ENCODE data around the gene PABPN1L. TPM values are rescaled to one million over a fixed set of nuclear protein-coding genes. Genes with fewer than 3 reads are reported as not detected.
"Not testable (repeated sequence)": the region's sequence is repeated elsewhere in the genome, so short reads cannot be mapped to it uniquely, and the experiment has no call there.

Gene PABPN1L
- polyA plus RNA-seq, 6 donors from 2014 or later, result not detected

DNA sequence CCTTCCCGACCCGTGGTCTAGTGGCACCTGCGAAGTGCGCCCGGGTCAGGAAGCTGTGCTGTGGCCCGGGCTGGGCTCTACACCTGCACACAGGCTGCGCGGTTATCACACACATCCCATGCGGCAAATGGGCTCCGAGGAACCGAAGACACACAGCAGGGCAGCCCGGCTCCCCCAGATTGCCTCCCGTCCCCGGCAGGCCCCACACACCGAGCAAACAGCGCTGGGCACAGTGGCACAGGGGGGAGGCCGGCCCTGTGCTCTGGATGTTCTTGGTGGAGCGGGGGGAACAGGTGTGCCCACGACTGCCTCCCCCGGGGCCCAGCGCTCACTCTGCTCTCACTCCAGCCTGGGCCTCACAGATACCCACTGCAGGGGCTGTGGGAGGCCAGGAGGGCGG lies 28.9 kb upstream of the PABPN1L start:
- DNase-seq, result no peak
- H3K27me3 Mint-ChIP-seq, result no peaks in the 10 kb centered on the region
- H3K4me1 Mint-ChIP-seq, result peaks cover 5 to 20% (median 9%) of the 10 kb centered on the region in 3 donors
- H3K36me3 Mint-ChIP-seq, result peaks cover 0 to 13% of the 10 kb centered on the region in 2 donors
- H3K27ac Mint-ChIP-seq, result peak overlapping the region in 3 of 6 donors; percentile 33 to 83 (median 36)
- peak in 1 of 2 donors; percentile 13 for ATAC-seq (ENCODE audit: low read depth in 2 of 2)
- peaks cover 0 to 1% (median 0%) of the 10 kb centered on the region in 7 donors for H3K9me3 Mint-ChIP-seq
- peak overlapping the region in 2 of 8 donors; percentile 40 to 77 for H3K4me3 Mint-ChIP-seq

DNA sequence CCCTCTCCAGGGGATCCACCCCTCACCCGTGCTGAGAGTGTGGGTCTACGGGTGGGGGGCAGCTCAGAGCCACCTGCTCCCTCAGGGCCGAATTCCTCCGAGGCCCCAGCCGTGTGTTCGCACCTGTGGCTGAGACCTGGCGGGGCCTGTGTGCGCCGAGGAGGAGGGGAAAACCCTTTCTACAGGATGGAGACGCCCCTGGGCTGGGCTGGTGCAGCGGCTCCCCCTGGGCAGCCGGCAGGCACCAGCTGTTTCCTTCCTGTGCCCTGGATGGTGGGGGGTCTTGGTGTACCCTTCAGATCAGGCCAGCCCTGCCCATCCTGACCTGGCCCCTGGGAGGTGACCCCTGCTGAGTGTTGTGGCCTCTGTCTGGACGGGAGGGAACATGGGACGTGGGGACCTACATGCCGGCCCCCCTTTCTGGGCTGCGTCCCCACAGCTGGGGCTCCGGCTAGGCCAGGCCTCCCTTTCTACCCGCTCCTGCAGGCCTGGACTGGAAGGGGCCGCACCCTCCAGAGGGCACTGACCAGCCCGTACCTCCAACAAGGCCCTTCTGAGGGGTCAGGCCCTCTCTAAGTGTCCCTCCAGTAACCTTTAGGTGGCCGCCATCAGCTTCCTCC lies 28.3 kb upstream of the PABPN1L start:
- H3K4me1 Mint-ChIP-seq, result peaks cover 5 to 20% (median 9%) of the 10 kb centered on the region in 3 donors
- peaks cover 0 to 1% (median 0%) of the 10 kb centered on the region in 7 donors for H3K9me3 Mint-ChIP-seq
- peak; percentile 81 to 88 for ATAC-seq (ENCODE audit: low read depth in 2 of 2)
- H3K36me3 Mint-ChIP-seq, result peaks cover 0 to 13% of the 10 kb centered on the region in 2 donors
- H3K27ac Mint-ChIP-seq, result peak overlapping the region in 4 of 6 donors; percentile 33 to 88 (median 56)
- H3K4me3 Mint-ChIP-seq, result peak overlapping the region in 2 of 8 donors; percentile 40 to 77
- peak; percentile 40 for DNase-seq
- no peaks in the 10 kb centered on the region for H3K27me3 Mint-ChIP-seq

DNA sequence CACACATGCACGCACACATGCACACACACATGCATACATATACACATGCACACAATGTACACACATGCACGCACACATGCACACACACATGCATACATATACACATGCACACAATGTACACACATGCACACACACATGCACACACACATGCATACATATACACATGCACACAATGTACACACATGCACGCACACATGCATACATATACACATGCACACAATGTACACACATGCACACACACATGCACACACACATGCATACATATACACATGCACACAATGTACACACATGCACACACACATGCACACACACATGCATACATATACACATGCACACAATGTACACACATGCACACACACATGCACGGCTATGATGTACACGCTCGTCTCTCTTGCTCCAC lies 27.8 kb upstream of the PABPN1L start:
- H3K36me3 Mint-ChIP-seq, result peaks cover 0 to 13% of the 10 kb centered on the region in 2 donors
- not testable (repeated sequence) for H3K9me3 Mint-ChIP-seq

GRCh38 chr16:88893127-88893968 lies 26.9 kb upstream of the PABPN1L start:
- ATAC-seq (ENCODE audit: low read depth in 2 of 2) (no peak), DNase-seq (no peak)
- H3K9me3 Mint-ChIP-seq, result peaks cover 0 to 1% (median 0%) of the 10 kb centered on the region in 7 donors
- peak overlapping the region in 1 of 6 donors; percentile 69 for H3K27ac Mint-ChIP-seq
- peak overlapping the region in 1 of 8 donors; percentile 54 for H3K4me3 Mint-ChIP-seq
- H3K36me3 Mint-ChIP-seq, result peaks cover 0 to 13% of the 10 kb centered on the region in 2 donors
- H3K27me3 Mint-ChIP-seq, result no peaks in the 10 kb centered on the region
- peaks cover 5 to 20% (median 12%) of the 10 kb centered on the region in 3 donors for H3K4me1 Mint-ChIP-seq

More for the DNA sequence above, 27.8 kb upstream of the PABPN1L start:
- Mint-ChIP-seq H3K4me1 (peaks cover 5 to 20% (median 12%) of the 10 kb centered on the region in 3 donors), H3K27ac (peak overlapping the region in 2 of 6 donors; percentile 76 to 88)
- not testable (repeated sequence) for DNase-seq; H3K4me3 Mint-ChIP-seq; ATAC-seq (ENCODE audit: low read depth in 2 of 2); H3K27me3 Mint-ChIP-seq

DNA sequence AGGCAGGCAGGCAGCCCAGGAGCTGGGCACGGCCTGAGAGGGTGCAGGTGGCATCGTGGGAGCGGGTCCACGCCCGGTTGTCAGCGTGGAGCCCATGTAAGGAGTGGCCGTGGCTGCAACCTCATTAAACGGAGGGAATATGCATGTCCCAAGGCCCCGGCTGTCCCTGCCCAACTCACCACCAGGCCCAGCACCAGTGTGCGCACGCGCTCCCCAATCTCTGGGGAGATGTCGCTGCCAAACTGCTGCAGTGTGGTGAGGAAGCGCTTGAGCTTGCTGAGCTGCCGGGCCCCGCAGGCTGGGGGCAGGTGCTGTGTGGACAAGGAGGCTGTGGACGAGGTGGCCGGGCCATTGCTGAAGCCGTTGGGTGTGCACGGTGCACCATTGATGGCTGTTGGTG lies 25.6 kb upstream of the PABPN1L start:
- DNase-seq, result no peak
- H3K36me3 Mint-ChIP-seq, result peaks cover 0 to 13% of the 10 kb centered on the region in 2 donors
- H3K4me1 Mint-ChIP-seq, result peaks cover 8 to 20% (median 12%) of the 10 kb centered on the region in 3 donors
- no peak overlapping the region for H3K27ac Mint-ChIP-seq
- H3K27me3 Mint-ChIP-seq, result no peaks in the 10 kb centered on the region
- ATAC-seq (ENCODE audit: low read depth in 2 of 2), result no peak
- H3K4me3 Mint-ChIP-seq, result no peak overlapping the region
- H3K9me3 Mint-ChIP-seq, result peaks cover 0 to 1% (median 0%) of the 10 kb centered on the region in 7 donors

- Mint-ChIP-seq H3K36me3 (peaks cover 0 to 13% of the 10 kb centered on the region in 2 donors), H3K27me3 (no peaks in the 10 kb centered on the region), H3K4me3 (no peak overlapping the region), H3K27ac (peak overlapping the region in 2 of 6 donors; percentile 74 to 81), H3K9me3 (peaks cover 0 to 1% (median 0%) of the 10 kb centered on the region in 7 donors), H3K4me1 (peaks cover 8 to 17% (median 12%) of the 10 kb centered on the region in 3 donors)
- ATAC-seq (ENCODE audit: low read depth in 2 of 2) (no peak), DNase-seq (no peak)
Measured at GRCh38 chr16:88891083-88891482, 24.6 kb upstream of the PABPN1L start.

GRCh38 chr16:88889702-88890352 lies 23.4 kb upstream of the PABPN1L start:
- not testable (repeated sequence) for DNase-seq; H3K9me3 Mint-ChIP-seq; H3K4me1 Mint-ChIP-seq; ATAC-seq (ENCODE audit: low read depth in 2 of 2); H3K4me3 Mint-ChIP-seq; H3K27me3 Mint-ChIP-seq
- Mint-ChIP-seq H3K36me3 (peaks cover 0 to 13% of the 10 kb centered on the region in 2 donors), H3K27ac (peak overlapping the region in 1 of 6 donors; percentile 52)

DNA sequence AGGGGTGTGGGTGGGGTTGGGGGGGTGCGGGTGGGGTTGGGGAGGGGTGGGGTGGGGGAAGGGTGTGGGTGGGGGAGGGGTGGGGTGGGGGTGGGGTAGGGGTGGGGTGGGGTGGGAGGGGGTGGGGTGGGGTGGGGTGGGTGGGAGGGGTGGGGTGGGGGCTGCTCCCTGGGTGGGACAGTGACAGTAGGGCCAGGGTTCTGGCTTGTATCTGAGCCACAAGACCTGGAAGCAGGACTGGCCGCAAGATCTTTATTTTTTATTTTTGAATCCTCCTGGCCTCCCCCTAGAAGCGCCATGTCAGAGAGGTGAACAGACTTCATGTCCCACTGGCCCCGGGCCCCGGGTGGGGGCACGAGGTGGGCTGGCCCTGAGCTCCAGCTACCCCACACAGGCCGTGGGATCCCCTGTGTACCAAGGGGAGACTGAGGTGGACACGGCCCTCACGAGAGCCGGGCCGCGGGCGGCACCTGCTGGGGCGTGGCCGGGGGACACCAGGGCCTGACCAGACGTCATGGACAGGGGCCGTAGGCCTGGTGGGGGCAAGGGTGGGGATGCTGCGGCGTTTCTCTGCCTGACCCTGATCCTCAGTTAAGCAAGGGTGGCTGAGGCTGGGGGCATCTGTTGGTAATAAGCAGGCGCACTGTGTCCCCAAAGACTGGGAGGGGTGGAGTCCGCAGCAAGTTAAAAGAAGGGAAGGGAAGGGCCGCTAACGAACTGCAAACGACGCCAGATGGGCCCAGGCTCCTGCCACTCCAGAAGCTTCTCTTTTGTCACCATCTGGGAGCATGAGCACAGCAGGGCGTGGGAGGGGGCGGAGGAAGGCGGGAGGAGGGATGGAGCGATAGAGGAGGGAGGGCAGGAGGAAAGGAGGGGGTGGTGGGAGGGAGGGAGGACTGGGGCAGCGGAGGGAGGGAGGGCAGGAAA lies 22.3 kb upstream of the PABPN1L start:
- ATAC-seq (ENCODE audit: low read depth in 2 of 2) (no peak), DNase-seq (no peak)
- peaks cover 0 to 13% of the 10 kb centered on the region in 2 donors for H3K36me3 Mint-ChIP-seq
- H3K9me3 Mint-ChIP-seq, result peaks cover 0 to 1% (median 0%) of the 10 kb centered on the region in 7 donors
- no peak overlapping the region for H3K27ac Mint-ChIP-seq
- H3K27me3 Mint-ChIP-seq, result no peaks in the 10 kb centered on the region
- H3K4me3 Mint-ChIP-seq, result no peak overlapping the region
- H3K4me1 Mint-ChIP-seq, result peaks cover 0 to 3% (median 3%) of the 10 kb centered on the region in 3 donors

GRCh38 chr16:88888057-88888456 lies 21.6 kb upstream of the PABPN1L start:
- Mint-ChIP-seq H3K9me3 (peaks cover 0 to 1% (median 0%) of the 10 kb centered on the region in 7 donors), H3K27ac (peak overlapping the region in 1 of 6 donors; percentile 73), H3K4me3 (peak overlapping the region in 1 of 8 donors; percentile 42), H3K4me1 (peaks cover 0 to 7% (median 3%) of the 10 kb centered on the region in 3 donors), H3K27me3 (no peaks in the 10 kb centered on the region), H3K36me3 (peaks cover 0 to 13% of the 10 kb centered on the region in 2 donors)
- ATAC-seq (ENCODE audit: low read depth in 2 of 2), result no peak
- no peak for DNase-seq

DNA sequence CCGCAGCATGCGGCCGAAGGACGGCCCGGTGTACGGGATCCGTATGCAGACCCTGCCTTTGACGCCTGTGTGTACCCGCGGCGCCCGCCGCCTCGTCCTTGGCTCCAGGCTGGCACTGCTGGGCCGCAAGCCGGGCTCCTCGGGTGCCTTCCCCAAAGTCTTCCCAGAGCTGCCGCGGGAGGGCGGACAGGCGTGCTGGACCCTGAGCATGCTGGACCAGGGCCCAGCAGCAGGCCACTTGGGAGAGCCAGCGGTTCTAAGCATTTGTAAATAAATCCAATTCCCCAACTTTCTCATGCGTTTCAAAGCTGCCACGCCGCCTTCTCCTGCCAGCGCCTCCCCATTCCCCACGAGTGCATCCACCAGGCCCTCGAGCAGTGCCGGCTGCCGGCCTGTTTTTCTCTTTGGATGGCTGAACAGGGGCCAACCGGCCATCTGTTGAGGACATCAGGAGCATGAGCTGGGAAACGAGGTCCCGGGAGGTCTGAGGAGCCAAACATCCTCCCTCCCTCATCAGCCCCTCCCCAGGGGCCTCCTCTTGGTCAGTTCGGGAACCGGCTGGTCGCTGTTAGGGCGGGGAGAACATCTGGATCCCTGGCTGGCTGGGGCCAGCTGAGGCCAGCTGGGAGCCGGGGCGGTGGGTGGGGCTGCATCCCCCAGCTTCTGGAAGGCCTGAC lies 20.5 kb upstream of the PABPN1L start:
- no peak overlapping the region for H3K27ac Mint-ChIP-seq
- peak overlapping the region in 1 of 8 donors; percentile 15 for H3K4me3 Mint-ChIP-seq
- DNase-seq (no peak), ATAC-seq (ENCODE audit: low read depth in 2 of 2) (no peak)
- peaks cover 0 to 12% of the 10 kb centered on the region in 2 donors for H3K36me3 Mint-ChIP-seq
- H3K9me3 Mint-ChIP-seq, result peaks cover 0 to 3% (median 0%) of the 10 kb centered on the region in 7 donors
- peaks cover 6 to 13% (median 7%) of the 10 kb centered on the region in 3 donors for H3K4me1 Mint-ChIP-seq
- no peaks in the 10 kb centered on the region for H3K27me3 Mint-ChIP-seq

DNA sequence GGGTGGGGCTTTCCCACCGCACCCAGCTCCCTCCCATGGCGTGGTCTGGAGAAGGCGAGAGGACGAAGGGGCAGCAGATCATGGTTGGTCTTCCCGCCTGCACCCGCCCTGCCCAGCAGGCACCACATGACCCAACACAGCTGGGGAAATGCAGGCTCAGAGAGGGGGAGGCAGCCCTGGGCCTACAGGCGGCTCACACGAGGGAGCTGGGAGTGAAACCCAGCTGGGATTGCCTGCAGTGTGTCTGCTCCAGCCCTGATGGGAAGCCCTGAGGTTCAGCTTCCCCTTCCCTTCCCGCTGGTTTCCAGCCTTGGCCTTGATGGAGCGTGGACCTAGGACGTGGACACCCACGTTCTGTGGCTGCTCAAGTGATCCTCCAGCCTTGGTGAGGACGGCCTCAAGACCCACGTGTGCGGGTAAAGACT lies 20.0 kb upstream of the PABPN1L start:
- H3K4me1 Mint-ChIP-seq, result peaks cover 7 to 13% (median 7%) of the 10 kb centered on the region in 3 donors
- H3K4me3 Mint-ChIP-seq, result no peak overlapping the region
- ATAC-seq (ENCODE audit: low read depth in 2 of 2) (no peak), DNase-seq (no peak)
- peaks cover 0 to 7% of the 10 kb centered on the region in 2 donors for H3K36me3 Mint-ChIP-seq
- H3K27ac Mint-ChIP-seq, result peak overlapping the region in 1 of 6 donors; percentile 38
- H3K9me3 Mint-ChIP-seq, result peaks cover 0 to 3% (median 0%) of the 10 kb centered on the region in 7 donors
- H3K27me3 Mint-ChIP-seq, result no peaks in the 10 kb centered on the region
